OCI-LY7 (cell line): ENCODE data around the gene GRIA4. TPM values are rescaled to one million over a fixed set of nuclear protein-coding genes. Genes with fewer than 3 reads are reported as not detected.
"Not testable (repeated sequence)": the region's sequence is repeated elsewhere in the genome, so short reads cannot be mapped to it uniquely, and the experiment has no call there.

ENCODE experiments used
- BruUV-seq: library from RNA; stranded (reverse); fragments of 400-500 nt; replicated peaks from 2 replicates; lab custom pipeline; 2021; lab: Mats Ljungman, UMichigan
- CTCF ChIA-PET: fragments of 300-600 bp; sonication (Branson Sonifier 250); formaldehyde crosslinking; loops from one replicate; lab custom pipeline; 2022; ENCODE audit warnings: antibody characterized with exemption; ENCODE audit not compliant: unreplicated experiment; lab: Charles Lee
- POLR2A ChIA-PET: fragments of 300-600 bp; sonication (Branson Sonifier 250); formaldehyde crosslinking; loops from one replicate; lab custom pipeline; 2022; ENCODE audit warnings: antibody characterized with exemption; lab: Charles Lee
- DNase-seq: peaks from one replicate; pipeline ENCODE4 v3.0.0-alpha.2; 2015; ENCODE audit warnings: low spot score
- H2AFZ ChIP-seq: fragments of 200-600 bp; sonication (generic), shearing (Covaris generic); 2 replicates; pipeline ENCODE4 v1.6.1; 2014; ENCODE audit warnings: mild to moderate bottlenecking, antibody characterized with exemption, low read length, moderate library complexity
- H3K27ac ChIP-seq: fragments of 200-600 bp; sonication (generic); 2 replicates; pipeline ENCODE4 v1.5.1; 2014; ENCODE audit warnings: mixed run types, low read depth, mild to moderate bottlenecking, moderate library complexity, low read length, inconsistent platforms; ENCODE audit not compliant: poor library complexity, severe bottlenecking
- H3K36me3 ChIP-seq: fragments of 200-600 bp; sonication (generic); 2 replicates; pipeline ENCODE4 v1.6.1; 2014; ENCODE audit warnings: mild to moderate bottlenecking, antibody characterized with exemption, low read length, moderate library complexity, mixed read lengths; ENCODE audit not compliant: insufficient read depth
- H3K4me1 ChIP-seq: fragments of 200-600 bp; sonication (generic); 2 replicates; pipeline ENCODE4 v1.5.1; 2014; ENCODE audit warnings: mild to moderate bottlenecking, low read length; ENCODE audit not compliant: insufficient read depth, poor library complexity, severe bottlenecking
- H3K4me2 ChIP-seq: fragments of 200-600 bp; sonication (generic); 2 replicates; pipeline ENCODE4 v1.6.1; 2014; ENCODE audit warnings: mild to moderate bottlenecking, low read length
- H3K4me3 ChIP-seq: fragments of 200-600 bp; sonication (generic); 2 replicates; pipeline ENCODE4 v1.5.1; 2014; ENCODE audit warnings: mild to moderate bottlenecking, low read depth, low read length; ENCODE audit not compliant: poor library complexity, severe bottlenecking
- H3K79me2 ChIP-seq: fragments of 200-600 bp; sonication (generic); 2 replicates; pipeline ENCODE4 v1.6.1; 2016; ENCODE audit warnings: low read depth, mild to moderate bottlenecking, low read length, moderate library complexity, mixed read lengths; ENCODE audit not compliant: insufficient read depth
- H3K9me2 ChIP-seq: fragments of 200-600 bp; sonication (generic); 2 replicates; pipeline ENCODE4 v1.6.1; 2016; ENCODE audit warnings: mild to moderate bottlenecking, low read length, mixed read lengths; ENCODE audit not compliant: insufficient read depth
- H3K9me3 ChIP-seq: fragments of 200-600 bp; sonication (generic); 2 replicates; pipeline ENCODE4 v1.6.1; 2014; ENCODE audit warnings: mild to moderate bottlenecking, mixed run types, low read length, mixed read lengths
- H4K20me1 ChIP-seq: fragments of 200-600 bp; sonication (generic); 2 replicates; pipeline ENCODE4 v1.6.1; 2014; ENCODE audit warnings: mild to moderate bottlenecking, antibody characterized with exemption, low read length, moderate library complexity, mixed read lengths; ENCODE audit not compliant: insufficient read depth
- EZH2phosphoT487 ChIP-seq: fragments of 200-600 bp; sonication (generic); IDR thresholded peaks from 2 replicates; pipeline ENCODE4 v1.6.1; 2018; ENCODE audit warnings: low read depth, borderline replicate concordance, mild to moderate bottlenecking, mixed run types, antibody characterized with exemption, low read length, moderate library complexity, mixed read lengths
- intact Hi-C: fragments of 100-400 bp; cut with micrococcal nuclease; formaldehyde crosslinking; loops from one replicate; pipeline ENCODE4 v1.10.0; 2022; ENCODE audit not compliant: unreplicated experiment
- total RNA-seq, 2 experiments: library from RNA; depleted of rRNA in 1 of 2; stranded (reverse); fragments of >200 nt in 1 of 2; shearing (Covaris generic) in 1 of 2; gene quantifications; 2 replicates each; pipeline ENCODE4 v1.2.3, GENCODE V29; 2014 to 2022
- TF ChIP-seq, protein P1 (sequence below): fragments of 200-600 bp; sonication (generic); conservative IDR thresholded peaks from 2 replicates; pipeline ENCODE4 v1.5.1; 2014; ENCODE audit warnings: mild to moderate bottlenecking, antibody characterized with exemption, low read length, moderate library complexity, mixed read lengths

The GRIA4 gene
- total RNA-seq, 2 experiments from 2014 or later = not detected

DNA sequence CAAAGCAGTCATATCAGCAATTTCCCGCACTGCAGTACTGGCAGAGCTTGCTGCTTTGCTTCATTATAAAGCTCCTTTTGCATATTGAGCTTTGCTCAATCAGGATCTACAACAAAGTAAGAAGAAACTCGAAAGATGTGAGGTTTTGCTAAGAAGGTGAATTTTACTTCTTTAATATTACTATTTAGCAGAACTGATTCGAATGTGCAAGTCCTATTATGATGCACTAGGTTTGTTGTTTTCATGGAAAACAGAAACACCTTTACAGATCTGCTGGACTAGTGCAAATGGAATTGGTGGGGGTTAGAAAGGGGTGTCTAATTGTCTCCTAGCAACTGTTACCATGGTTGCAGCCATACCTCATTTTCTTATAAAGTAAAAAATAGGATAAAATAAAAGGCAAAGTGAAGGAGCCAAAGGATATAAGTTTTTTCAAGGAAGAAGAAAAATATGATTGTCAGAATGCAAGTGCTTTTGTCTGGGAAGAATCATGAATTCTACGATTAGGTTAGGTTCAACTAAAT is 259.0 kb downstream of the GRIA4 start:
- Histone ChIP-seq H3K9me2 (no peaks in the 10 kb centered on the region), H3K4me2 (no peak overlapping the region), H4K20me1 (no peaks in the 10 kb centered on the region), H3K27ac (no peak overlapping the region), H3K4me1 (no peaks in the 10 kb centered on the region), H3K79me2 (no peaks in the 10 kb centered on the region), H3K4me3 (no peak overlapping the region), H3K36me3 (no peaks in the 10 kb centered on the region), H2AFZ (no peak overlapping the region), H3K9me3 (no peaks in the 10 kb centered on the region)
- intact Hi-C loops = loop anchor here (10.0 kb wide), 1 partner anchor 924 kb away; no protein-coding TSS in a partner anchor
- BruUV-seq = no TSS peak
- ChIA-PET CTCF (no interaction called here), POLR2A (no interaction called here)
- TF ChIP-seq, protein P1, sequence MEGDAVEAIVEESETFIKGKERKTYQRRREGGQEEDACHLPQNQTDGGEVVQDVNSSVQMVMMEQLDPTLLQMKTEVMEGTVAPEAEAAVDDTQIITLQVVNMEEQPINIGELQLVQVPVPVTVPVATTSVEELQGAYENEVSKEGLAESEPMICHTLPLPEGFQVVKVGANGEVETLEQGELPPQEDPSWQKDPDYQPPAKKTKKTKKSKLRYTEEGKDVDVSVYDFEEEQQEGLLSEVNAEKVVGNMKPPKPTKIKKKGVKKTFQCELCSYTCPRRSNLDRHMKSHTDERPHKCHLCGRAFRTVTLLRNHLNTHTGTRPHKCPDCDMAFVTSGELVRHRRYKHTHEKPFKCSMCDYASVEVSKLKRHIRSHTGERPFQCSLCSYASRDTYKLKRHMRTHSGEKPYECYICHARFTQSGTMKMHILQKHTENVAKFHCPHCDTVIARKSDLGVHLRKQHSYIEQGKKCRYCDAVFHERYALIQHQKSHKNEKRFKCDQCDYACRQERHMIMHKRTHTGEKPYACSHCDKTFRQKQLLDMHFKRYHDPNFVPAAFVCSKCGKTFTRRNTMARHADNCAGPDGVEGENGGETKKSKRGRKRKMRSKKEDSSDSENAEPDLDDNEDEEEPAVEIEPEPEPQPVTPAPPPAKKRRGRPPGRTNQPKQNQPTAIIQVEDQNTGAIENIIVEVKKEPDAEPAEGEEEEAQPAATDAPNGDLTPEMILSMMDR = no peak
- TF ChIP-seq EZH2phosphoT487 = no peak
- DNase-seq = no peak

GRCh38 chr11:105870516-105871113 is 260.7 kb downstream of the GRIA4 start:
- H3K79me2 ChIP-seq = no peaks in the 10 kb centered on the region
- H3K27ac ChIP-seq = no peak overlapping the region
- no peaks in the 10 kb centered on the region for H3K9me2 ChIP-seq
- ChIA-PET CTCF (no interaction called here), POLR2A (no interaction called here)
- no peaks in the 10 kb centered on the region for H3K4me1 ChIP-seq
- TF ChIP-seq, protein P1 = no peak
- TF ChIP-seq EZH2phosphoT487 = no peak
- no TSS peak for BruUV-seq
- H2AFZ ChIP-seq = no peak overlapping the region
- H4K20me1 ChIP-seq = no peaks in the 10 kb centered on the region
- intact Hi-C loops = no loop called here
- no peak overlapping the region for H3K4me3 ChIP-seq
- no peak overlapping the region for H3K4me2 ChIP-seq
- DNase-seq = no peak
- no peaks in the 10 kb centered on the region for H3K9me3 ChIP-seq
- H3K36me3 ChIP-seq = no peaks in the 10 kb centered on the region

- H4K20me1 ChIP-seq = no peaks in the 10 kb centered on the region
- intact Hi-C loops = no loop called here
- TF ChIP-seq EZH2phosphoT487 = no peak
- TF ChIP-seq, protein P1 = no peak
- no peaks in the 10 kb centered on the region for H3K79me2 ChIP-seq
- H3K9me2 ChIP-seq = no peaks in the 10 kb centered on the region
- no peaks in the 10 kb centered on the region for H3K36me3 ChIP-seq
- ChIA-PET CTCF (no interaction called here), POLR2A (interaction anchor here (0.7 to 1.1 kb wide), 2 partner anchors 52 to 78 kb away, joined by 3 read pairs; no protein-coding TSS in a partner anchor)
- H3K4me2 ChIP-seq = no peak overlapping the region
- no TSS peak for BruUV-seq
- no peak overlapping the region for H3K4me3 ChIP-seq
- DNase-seq = no peak
- H2AFZ ChIP-seq = no peak overlapping the region
- H3K4me1 ChIP-seq = no peaks in the 10 kb centered on the region
- H3K27ac ChIP-seq = no peak overlapping the region
- H3K9me3 ChIP-seq = no peaks in the 10 kb centered on the region
Observed at GRCh38 chr11:105878510-105878909, 268.6 kb downstream of the GRIA4 start.

DNA sequence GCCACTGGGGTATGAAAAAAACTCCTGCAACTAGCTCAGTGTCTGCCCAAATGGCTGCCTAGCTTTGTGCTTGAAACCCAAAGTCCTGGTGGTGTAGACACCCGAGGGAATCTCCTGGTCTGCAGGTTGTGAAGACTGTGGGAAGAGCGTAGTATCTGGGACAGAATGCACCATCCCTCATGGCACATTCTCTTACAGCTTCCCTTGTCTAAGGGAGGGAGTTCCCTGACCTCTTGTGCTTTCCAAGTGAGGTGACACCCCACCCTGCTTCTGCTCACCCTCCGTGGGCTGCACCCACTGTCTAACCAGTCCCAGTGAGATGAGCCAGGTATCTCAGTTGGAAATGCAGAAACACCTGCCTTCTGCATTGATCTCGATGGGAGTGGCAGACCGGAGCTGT is 269.1 kb downstream of the GRIA4 start:
- H2AFZ ChIP-seq, H3K9me2 ChIP-seq, H3K4me3 ChIP-seq, H3K9me3 ChIP-seq, BruUV-seq, H3K27ac ChIP-seq, H3K79me2 ChIP-seq, H3K4me1 ChIP-seq, intact Hi-C loops, H4K20me1 ChIP-seq, H3K4me2 ChIP-seq, H3K36me3 ChIP-seq, CTCF ChIA-PET, DNase-seq: not testable (repeated sequence)
- POLR2A ChIA-PET = interaction anchor here (0.6 to 1.1 kb wide), 3 partner anchors 52 to 740 kb away, joined by 3 read pairs; no protein-coding TSS in a partner anchor
